Raji (cell line): ENCODE data around the gene PRDM16.

Source experiments
- POLR2A ChIP-seq: IDR thresholded peaks from 2 replicates; pipeline ENCODE4 v1.6.1; 2011; ENCODE audit warnings: low read depth, low read length, control low read depth; ENCODE audit not compliant: insufficient read depth

The PRDM16 gene

DNA sequence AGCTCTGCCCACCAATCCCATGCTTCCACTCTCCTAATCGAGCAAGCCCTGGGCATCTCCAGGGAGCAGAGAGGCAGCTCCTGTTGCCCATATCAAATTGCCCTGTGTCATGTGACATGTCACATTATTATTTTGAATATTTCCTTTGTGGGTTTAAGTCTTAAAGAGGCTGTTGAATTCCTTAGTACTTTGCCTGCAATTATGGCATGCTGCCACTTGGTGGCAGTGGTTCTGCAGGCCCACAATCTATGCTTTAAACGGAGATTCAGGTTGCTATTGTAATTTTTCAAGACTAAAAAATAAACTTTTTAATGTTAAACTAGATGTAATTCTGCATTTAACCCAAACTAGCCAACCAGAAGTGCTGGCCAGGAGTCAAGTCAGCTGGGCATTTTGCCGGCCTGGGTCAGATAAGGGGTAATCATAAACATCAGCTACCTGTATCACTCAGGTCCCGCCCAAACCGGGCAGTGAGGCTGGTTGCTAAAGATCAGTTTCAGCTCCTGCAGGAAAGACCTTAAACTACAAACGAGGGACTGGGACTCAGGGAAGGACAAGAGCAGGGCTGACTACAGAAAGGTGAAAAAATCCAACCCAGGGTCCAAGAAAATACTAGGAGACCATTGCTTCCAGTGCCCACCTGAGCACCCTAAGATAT lies 348.2 kb downstream of the PRDM16 start:
- no peak for TF ChIP-seq POLR2A

GRCh38 chr1:3417934-3418333 lies 348.9 kb downstream of the PRDM16 start:
- no peak for TF ChIP-seq POLR2A

DNA sequence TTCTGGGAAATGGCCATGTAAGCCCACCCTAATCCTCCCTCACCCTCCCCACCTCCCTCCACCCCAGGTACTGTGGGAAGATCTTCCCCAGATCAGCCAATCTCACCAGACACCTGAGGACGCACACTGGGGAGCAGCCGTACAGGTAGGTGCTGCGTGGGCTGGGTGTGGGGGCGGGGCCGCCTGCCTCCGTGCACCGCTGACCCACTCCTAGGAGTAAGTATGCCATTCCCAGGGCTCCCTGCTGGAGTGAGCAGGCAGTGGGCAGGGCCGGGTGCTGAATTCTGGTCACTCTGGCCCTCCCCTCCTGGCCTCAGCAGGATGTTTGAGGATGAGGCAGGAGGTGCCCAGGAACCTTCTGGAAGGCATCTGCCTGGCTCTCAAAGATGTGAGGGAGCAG lies 349.6 kb downstream of the PRDM16 start:
- no peak for TF ChIP-seq POLR2A

DNA sequence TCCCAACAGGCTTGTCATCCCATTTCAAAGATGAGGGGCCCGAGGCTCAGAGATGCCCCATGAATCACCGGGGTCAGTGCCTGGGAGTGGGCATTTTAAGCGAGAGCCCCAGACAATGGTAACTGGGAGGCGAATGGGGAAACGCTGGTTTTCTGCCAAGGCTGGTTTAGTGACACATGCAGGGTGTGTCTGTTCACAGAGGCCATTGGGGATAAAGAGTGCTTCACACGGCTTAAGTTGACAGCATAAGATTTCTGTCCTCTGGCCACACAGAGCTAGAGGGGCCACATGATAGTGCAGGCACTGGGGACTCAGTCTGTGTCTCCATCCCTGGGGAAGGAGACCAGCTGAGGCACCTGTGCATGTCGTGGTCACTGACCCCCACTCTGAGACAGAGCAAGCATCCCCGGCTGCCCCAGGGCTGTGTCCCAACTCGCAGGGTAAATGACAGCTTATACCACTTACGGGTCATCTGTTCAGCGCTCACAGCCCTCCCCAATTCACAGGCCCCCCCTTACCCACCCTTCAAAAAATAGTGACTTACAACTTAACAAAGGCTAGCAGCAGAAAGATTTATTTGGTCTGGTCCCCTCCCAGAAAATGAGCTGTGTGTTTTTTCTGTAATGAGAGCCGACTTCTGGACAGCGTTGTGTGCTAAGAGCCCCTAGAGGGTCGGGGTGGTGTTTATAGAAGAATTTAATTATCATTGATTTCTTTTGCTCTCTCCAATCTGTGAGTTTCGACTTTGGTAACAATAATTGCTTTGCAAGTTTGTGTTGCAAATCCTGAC lies 350.6 kb downstream of the PRDM16 start:
- TF ChIP-seq POLR2A, result no peak

GRCh38 chr1:3420218-3420951 lies 351.4 kb downstream of the PRDM16 start:
- no peak for TF ChIP-seq POLR2A

DNA sequence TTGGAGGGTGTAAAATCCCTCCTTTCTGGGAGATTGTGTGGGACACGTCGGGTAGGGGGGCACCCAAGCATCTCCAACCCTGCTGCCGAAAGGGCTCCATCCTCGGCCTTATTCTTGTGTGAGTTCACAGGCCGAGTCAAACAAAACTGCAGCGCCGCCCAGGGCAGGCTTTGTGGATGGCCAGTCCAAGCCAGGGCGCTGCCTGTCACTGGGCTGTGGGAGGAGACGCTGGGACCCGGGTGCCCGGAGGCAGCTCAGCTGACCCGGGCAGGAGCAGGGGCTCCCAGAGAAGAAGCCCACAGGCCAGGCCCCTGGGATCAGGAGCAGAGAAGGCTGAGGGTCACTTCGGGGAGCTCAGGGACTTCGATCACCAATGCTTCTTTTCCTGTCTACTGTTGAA lies 353.6 kb downstream of the PRDM16 start:
- TF ChIP-seq POLR2A, result no peak

GRCh38 chr1:3423245-3423829 lies 354.3 kb downstream of the PRDM16 start:
- TF ChIP-seq POLR2A, result no peak

GRCh38 chr1:3423896-3424611 lies 355.1 kb downstream of the PRDM16 start:
- TF ChIP-seq POLR2A, result no peak

DNA sequence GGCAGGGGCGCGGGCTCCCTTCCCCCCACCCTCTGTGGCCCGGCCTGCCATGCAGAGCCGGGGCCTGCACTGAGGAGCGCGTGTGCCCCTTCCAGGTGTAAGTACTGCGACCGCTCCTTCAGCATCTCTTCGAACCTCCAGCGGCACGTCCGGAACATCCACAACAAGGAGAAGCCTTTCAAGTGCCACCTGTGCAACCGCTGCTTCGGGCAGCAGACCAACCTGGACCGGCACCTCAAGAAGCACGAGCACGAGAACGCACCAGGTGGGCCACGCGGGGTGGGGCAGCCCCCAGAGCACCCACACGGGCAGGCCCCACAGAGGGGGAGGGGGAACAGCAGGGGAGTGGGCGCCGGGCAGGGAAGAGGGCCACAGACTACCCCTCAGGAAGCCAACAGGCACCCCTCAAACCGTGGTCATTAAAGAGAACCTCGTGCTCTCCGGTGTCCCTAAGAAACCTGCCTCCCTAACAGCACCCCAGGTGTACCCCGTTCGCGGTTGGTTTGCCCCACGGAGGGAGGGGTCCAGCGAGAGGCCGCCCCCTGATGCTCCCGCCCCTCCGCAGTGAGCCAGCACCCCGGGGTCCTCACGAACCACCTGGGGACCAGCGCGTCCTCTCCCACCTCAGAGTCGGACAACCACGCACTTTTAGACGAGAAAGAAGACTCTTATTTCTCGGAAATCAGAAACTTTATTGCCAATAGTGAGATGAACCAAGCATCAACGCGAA lies 356.6 kb downstream of the PRDM16 start:
- no peak for TF ChIP-seq POLR2A

GRCh38 chr1:3426956-3427535 lies 358.0 kb downstream of the PRDM16 start:
- TF ChIP-seq POLR2A, result no peak

- no peak for TF ChIP-seq POLR2A
Measured at GRCh38 chr1:3427711-3428704, 359.0 kb downstream of the PRDM16 start.

- no peak for TF ChIP-seq POLR2A
Measured at GRCh38 chr1:3428899-3429298, 359.9 kb downstream of the PRDM16 start.

- TF ChIP-seq POLR2A, result no peak
Measured at GRCh38 chr1:3429320-3429719, 360.3 kb downstream of the PRDM16 start.
